GM12878 (cell line): ENCODE results near the gene OR13C2.

Experiments used
- BACH1 ChIP-seq: fragments of 450-650 bp; IDR thresholded peaks from 2 replicates; pipeline ENCODE4 v1.6.1; 2017; ENCODE audit warnings: mild to moderate bottlenecking, borderline replicate concordance
- CEBPB ChIP-seq, 2 experiments: fragments of 150-350 bp in 1 of 2; IDR thresholded peaks; 2 replicates each; pipeline ENCODE4 v1.6.1; 2012 to 2014; ENCODE audit warnings: low read depth in 2 of 2, low read length in 2 of 2, borderline replicate concordance in 1 of 2, inconsistent platforms in 1 of 2
- EZH2 ChIP-seq: IDR thresholded peaks from 2 replicates; pipeline ENCODE4 v1.6.1; 2012; ENCODE audit warnings: low read depth, mild to moderate bottlenecking, control low read depth, inconsistent platforms, low read length, borderline replicate concordance; ENCODE audit not compliant: control insufficient read depth
- MYC ChIP-seq: IDR thresholded peaks from 2 replicates; pipeline ENCODE4 v1.6.1; 2011; ENCODE audit warnings: mild to moderate bottlenecking, low read length, moderate library complexity, inconsistent platforms; ENCODE audit not compliant: insufficient read depth, insufficient replicate concordance, insufficient read length, severe bottlenecking
- POLR2A ChIP-seq: IDR thresholded peaks from 2 replicates; pipeline ENCODE4 v1.6.1; 2011; ENCODE audit warnings: low read depth, mild to moderate bottlenecking, low read length
- RFX5 ChIP-seq: IDR thresholded peaks from 2 replicates; pipeline ENCODE4 v1.6.1; 2011; ENCODE audit warnings: low read depth, low read length, improper control_type of control experiment
- TF ChIP-seq, protein P1 (sequence below), 3 experiments: IDR thresholded peaks in 2 of 3; conservative IDR thresholded peaks in 1 of 3; 2 replicates each; pipeline ENCODE4 v1.5.1; 2011; ENCODE audit warnings: low read depth in 3 of 3, low read length in 3 of 3, mild to moderate bottlenecking in 3 of 3, control low read depth in 2 of 3, moderate library complexity in 2 of 3, inconsistent platforms in 1 of 3, mixed read lengths in 1 of 3; ENCODE audit not compliant: control insufficient read depth in 2 of 3, insufficient read depth in 1 of 3; ENCODE audit errors: extremely low read depth in 1 of 3
- TF ChIP-seq, protein P2 (sequence below): fragments of 450-650 bp; formaldehyde crosslinking; IDR thresholded peaks from 2 replicates; pipeline ENCODE4 v1.4.0; 2022; ENCODE audit warnings: mild to moderate bottlenecking, moderate library complexity

DNA sequence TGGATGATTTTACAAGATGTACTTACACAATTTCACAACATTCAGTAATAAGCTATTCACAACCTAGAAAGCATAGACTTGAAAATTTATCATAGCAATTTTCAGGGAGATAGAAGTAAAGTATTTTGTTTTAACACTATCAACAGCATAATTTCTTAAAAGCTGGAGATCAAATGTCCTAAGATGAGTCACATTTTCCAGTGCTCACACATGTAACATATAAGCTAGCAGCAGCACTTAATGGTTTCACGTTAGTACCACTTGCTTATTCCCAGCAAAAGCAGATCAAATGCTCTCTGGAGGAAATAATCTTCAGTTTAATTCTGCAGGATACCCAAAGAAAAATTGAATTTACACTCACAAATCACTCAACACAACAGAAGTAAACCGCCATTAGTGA lies 30.0 kb downstream of the OR13C2 start:
- TF ChIP-seq MYC = no peak
- no peak for TF ChIP-seq RFX5
- TF ChIP-seq, protein P1, sequence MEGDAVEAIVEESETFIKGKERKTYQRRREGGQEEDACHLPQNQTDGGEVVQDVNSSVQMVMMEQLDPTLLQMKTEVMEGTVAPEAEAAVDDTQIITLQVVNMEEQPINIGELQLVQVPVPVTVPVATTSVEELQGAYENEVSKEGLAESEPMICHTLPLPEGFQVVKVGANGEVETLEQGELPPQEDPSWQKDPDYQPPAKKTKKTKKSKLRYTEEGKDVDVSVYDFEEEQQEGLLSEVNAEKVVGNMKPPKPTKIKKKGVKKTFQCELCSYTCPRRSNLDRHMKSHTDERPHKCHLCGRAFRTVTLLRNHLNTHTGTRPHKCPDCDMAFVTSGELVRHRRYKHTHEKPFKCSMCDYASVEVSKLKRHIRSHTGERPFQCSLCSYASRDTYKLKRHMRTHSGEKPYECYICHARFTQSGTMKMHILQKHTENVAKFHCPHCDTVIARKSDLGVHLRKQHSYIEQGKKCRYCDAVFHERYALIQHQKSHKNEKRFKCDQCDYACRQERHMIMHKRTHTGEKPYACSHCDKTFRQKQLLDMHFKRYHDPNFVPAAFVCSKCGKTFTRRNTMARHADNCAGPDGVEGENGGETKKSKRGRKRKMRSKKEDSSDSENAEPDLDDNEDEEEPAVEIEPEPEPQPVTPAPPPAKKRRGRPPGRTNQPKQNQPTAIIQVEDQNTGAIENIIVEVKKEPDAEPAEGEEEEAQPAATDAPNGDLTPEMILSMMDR (IDR thresholded peaks at IDR 0.05 in 2 of 3, conservative IDR thresholded peaks at IDR 0.05 in 1 of 3; ENCODE audit: control insufficient read depth in 2 of 3, extremely low read depth in 1 of 3, insufficient read depth in 1 of 3, low read depth in 3 of 3, low read length in 3 of 3) = no peak
- TF ChIP-seq BACH1 = no peak
- TF ChIP-seq, protein P2, sequence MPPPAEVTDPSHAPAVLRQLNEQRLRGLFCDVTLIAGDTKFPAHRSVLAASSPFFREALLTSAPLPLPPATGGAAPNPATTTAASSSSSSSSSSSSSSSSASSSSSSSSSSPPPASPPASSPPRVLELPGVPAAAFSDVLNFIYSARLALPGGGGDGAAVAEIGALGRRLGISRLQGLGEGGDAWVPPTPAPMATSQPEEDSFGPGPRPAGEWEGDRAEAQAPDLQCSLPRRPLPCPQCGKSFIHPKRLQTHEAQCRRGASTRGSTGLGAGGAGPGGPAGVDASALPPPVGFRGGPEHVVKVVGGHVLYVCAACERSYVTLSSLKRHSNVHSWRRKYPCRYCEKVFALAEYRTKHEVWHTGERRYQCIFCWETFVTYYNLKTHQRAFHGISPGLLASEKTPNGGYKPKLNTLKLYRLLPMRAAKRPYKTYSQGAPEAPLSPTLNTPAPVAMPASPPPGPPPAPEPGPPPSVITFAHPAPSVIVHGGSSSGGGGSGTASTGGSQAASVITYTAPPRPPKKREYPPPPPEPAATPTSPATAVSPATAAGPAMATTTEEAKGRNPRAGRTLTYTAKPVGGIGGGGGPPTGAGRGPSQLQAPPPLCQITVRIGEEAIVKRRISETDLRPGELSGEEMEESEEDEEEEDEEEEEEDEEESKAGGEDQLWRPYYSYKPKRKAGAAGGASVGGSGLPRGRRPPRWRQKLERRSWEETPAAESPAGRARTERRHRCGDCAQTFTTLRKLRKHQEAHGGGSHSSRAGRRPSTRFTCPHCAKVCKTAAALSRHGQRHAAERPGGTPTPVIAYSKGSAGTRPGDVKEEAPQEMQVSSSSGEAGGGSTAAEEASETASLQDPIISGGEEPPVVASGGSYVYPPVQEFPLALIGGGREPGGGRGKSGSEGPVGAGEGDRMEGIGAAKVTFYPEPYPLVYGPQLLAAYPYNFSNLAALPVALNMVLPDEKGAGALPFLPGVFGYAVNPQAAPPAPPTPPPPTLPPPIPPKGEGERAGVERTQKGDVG = no peak
- TF ChIP-seq POLR2A = no peak
- TF ChIP-seq EZH2 = no peak
- no peak for TF ChIP-seq CEBPB (IDR thresholded peaks at IDR 0.05; ENCODE audit: borderline replicate concordance in 1 of 2, low read depth in 2 of 2, low read length in 2 of 2)
